HG02759 (cell line): Measurements from ENCODE around the gene CEP85L.

Experiments used
- ATAC-seq: cut with Tn5 transposase; IDR thresholded peaks from one replicate; pipeline ENCODE4 v1.9.1; 2021; ENCODE audit warnings: mild to moderate bottlenecking, moderate library complexity; ENCODE audit not compliant: unreplicated experiment

CEP85L gene

DNA sequence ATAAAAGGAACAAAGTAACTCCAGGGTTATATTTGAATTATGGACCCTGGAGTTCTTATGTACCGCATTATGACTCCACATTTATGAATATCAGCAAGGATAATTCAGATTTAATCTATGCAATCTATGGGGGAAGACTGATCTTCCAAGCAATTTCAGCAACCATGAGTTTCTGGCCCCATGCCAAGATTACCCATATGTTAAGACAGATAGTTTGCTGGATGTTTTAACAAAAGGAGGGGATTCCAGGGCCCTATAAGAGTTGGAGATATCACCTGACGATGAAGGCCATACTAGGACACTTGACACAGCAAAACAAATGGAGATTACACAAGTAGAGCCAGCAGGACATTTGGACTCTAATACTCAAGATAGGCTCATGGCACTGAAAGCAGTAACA lies 149.2 kb downstream of the CEP85L start:
- no peak for ATAC-seq

DNA sequence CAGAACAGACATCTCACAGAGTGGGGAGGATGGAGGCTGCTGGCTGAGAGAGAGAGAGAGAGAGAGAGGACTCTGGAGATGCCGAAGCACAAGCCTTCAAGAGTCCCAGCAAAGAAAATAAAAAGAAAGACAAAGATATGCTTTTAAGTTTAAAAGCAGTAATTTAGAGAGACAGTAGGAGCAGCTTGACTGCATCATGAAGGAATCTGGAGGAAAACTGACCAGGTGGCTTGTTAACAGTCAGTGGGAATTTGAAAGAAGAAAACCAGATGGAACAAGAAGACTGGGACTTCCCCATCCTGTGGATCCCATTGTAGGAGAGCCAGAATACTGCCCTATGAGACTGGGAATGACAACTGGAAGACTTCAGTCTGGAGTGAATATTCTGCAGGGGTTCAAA lies 149.6 kb downstream of the CEP85L start:
- no peak for ATAC-seq

DNA sequence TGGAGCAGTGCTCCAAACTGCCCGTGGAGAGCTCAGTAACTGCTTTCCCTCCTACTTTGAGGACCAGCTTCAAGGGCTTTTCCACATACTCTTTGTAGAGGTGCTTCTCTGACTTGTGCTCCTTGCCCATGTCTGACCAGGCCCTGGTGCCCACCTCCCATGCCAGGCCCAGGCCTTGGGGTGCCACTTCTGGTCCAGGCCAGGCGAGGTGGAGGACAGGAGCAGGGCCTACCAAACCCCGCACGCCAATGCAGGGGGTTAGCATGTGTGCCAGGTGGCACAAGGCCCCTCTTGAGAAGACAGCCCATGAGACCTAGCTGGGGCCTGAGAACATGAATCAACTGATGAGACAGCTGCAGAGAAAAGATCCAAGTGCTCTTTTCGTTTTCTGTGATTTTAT lies 150.3 kb downstream of the CEP85L start:
- no peak for ATAC-seq

DNA sequence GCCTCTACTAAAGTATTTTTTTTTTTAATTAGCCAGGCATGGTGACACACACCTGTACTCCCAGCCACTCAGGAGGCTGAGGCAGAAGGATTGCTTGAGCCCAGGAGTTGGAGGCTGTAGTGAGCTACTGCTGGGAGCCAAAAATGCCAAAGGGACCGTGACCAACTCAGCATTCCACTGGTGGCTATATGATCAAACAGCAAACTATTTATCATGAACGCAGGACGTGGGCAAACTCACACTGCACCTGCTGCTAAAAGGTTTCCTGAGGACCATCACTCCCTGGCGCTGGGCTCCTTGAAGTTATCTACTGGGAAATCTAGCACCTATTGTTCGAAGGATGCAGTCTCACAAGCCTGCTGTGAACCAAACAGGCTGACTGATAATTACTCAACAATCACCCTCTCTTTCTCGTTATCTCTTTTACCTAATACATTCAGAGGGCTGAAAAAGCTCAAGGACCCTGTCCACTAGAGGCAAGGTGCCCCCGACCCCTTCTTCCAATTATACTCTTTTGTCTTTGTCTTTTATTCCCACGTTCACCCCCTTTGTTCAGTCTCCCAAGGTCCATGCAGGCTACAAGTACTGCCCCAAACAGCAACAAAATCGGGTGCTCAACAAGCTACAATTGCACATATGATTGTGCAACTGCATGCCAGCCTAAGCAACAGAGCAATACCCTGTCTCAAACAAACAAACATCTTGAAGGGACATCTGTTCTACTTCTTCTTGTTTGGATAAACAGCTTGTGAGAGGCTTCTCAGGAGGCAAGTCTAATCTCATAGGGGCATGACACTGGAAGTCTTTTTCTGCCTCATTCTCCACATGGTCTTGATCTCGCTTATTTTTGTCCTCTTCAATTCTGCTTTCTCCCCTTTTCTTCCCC lies 151.0 kb downstream of the CEP85L start:
- no peak for ATAC-seq

DNA sequence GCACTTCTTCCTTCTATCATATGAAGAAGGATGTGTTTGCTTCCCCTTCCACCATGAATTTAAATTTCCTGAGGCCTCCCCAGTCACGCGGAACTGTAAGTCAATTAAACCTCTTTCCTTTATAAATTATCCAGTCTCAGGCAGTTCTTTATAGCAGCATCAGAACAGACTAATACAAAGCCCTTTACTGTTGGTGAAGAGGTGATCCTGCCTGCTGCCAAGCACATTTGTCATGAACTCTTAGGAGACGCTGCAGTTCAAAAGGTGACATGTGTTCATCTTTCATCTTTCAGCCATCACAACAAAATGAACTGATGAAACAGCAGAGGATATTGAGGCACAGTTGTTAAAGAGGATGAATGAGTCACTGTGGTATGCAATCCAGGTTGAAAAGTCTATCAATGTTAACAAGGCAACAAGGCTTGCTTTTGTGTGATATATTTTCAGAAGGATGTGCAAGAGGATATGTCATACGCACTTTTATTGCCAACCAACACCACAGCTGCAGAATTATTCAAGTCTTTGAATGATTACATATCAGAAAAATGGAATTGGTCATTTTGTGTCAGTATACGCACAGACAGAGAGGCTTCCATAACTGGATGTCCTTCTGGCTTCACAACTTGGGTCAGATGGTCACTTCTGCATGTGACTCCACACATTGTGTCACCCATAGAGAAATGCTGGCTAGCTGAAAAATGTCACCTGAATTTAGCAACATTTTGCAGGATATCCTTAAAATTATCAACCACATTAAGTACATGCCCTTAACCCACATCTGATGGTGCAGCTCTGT lies 155.7 kb downstream of the CEP85L start:
- ATAC-seq: no peak

DNA sequence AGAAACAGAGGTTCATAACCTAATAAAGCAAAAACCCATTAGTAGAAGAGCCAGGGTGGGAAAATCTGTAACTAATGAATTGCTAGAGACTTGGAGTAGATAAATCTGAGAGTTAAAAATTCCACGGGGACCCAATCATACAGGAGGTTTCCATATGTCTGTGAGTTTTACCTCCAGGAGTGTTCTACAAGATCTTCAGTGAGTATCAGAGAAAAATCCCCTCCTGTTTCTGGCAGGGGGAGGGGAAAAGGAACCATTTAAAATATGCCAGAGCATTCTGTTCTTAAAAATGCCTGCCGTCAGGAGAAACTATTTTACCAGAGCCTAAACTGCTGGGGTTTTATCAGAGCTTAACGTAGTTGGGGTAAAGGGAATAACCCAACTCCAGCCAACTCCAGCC lies 157.3 kb downstream of the CEP85L start:
- no peak for ATAC-seq

DNA sequence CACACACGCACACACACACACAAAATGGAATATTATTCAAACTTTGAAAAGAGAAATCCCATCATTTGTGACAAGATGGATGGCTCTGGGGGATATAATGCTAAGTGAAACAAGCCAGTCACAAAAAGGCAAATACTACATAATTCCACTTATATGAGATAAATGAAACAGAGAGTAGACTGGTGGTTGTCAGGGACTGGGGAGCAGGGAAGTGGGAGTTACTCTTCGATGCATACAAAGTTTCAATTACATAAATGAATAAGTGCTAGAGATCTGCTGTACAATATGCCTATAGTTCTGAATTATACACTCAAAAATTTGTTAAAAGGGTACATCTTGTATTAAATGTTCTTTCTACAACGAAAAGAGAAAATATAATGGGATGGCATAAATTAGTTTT lies 161.4 kb downstream of the CEP85L start:
- ATAC-seq: no peak

DNA sequence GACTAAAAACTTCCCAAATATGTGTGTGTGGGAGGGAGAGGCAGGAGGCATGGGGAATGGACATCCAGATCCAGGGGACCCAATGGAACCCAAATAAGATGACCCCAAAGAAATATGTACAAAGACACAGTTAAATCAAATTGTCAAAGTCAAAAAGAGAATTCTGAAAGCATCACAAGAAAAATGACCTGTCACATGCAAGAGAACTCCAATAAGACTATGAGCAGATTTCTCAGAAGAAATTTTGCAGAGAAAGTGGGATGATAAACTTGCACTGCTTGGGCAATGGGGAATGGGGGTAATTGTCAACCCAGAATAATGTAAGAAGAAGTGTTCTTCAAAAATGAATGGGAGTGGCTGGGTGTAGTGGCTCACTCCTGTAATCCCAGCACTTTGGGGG lies 162.8 kb downstream of the CEP85L start:
- no peak for ATAC-seq

DNA sequence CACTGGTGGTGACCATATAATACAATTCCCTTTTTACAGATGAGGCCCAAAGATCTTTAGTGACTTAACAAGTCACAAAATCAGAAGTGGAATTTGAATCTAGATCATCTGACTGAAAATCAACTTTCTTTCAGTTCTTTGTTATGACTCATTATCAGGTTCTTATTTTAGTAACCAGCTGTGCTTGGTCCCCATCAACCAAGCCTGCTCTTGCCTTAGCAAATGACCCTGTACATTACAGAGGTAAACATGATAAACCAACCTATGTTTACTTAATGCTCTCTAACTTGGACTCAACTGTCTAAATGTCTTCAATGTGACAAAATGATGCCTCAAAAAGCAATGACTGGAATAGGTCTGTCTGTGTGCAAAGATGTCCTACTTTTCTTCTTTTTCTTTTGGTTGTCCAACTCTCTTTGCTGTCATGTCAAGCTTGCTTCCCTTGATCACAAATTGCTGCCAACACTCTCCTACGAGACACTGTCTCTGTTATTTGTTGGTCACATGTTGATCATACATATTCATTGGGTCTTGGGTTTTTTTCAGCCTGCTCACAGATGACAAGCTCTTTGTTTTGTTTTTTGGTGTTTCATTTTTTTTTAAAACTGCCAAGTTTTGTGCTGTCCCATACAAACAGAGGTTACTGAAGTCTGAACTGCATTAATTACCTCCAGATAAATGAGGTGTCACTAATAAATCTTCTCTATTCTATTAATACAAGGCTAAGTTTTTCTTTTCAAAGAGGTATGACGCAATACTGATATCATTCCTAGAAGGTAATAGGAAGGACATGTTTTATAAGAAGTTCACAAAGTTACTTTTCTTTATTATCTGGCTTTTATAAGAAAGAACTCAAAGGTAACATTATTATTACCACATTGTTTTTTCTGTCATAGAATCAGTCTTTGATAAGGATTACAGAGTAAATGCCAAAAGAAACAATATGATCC lies 165.5 kb downstream of the CEP85L start:
- peak; percentile 96 for ATAC-seq

DNA sequence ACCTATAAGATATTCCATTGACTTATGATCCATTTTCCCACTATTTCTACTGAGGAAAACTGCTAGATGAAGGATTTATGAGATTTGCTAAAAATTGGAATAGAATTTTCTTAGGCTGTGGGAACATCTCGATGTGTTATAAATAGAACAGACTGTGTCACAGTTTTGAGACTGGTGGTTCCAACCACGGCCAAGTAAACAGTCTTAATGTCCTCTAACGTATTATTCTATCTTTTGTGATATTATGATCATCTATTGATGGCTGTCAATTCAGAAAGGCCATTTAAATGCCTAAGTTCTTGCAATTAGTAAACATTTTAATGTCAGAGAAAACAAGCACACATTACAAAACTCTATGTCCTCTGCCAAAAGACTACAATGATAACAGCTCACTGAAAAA lies 174.8 kb downstream of the CEP85L start:
- no peak for ATAC-seq

DNA sequence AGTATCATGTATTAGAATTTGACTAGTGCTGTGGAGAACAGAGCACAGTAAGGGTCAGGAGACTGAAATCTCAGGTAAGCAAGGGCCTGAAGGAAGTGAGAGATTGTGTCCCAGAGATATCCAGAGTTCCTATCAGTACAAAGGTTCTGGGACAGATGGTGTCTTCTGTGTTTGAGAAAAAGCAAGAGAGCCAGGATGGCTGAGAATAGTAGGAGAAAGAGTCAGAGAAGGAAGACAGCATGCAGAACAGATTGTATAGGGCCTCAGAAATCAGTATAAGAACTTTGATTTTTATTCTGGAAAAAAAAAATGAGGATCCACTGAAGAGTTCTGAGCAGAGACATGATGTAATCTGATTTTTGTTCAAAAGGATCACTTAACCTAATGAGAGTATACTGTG lies 178.1 kb downstream of the CEP85L start:
- no peak for ATAC-seq

DNA sequence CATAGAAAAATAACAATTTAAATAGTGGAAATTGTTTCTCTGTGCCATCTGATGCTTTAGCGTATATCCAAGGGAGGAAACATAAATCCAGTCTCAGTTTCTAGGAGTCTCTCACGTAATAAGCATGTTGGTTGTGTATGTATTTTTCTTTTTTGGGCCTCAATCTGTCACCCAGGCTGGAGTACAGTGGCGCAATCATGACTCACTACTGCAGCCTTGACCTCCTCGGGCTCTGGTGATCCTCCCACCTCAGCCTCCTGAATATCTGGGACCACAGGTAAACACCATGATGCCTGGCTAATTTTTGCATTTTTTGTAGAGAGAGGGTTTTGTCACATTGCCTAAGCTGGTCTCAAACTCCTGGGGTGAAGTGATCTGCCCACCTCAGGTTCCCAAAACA lies 181.9 kb downstream of the CEP85L start:
- ATAC-seq: no peak

DNA sequence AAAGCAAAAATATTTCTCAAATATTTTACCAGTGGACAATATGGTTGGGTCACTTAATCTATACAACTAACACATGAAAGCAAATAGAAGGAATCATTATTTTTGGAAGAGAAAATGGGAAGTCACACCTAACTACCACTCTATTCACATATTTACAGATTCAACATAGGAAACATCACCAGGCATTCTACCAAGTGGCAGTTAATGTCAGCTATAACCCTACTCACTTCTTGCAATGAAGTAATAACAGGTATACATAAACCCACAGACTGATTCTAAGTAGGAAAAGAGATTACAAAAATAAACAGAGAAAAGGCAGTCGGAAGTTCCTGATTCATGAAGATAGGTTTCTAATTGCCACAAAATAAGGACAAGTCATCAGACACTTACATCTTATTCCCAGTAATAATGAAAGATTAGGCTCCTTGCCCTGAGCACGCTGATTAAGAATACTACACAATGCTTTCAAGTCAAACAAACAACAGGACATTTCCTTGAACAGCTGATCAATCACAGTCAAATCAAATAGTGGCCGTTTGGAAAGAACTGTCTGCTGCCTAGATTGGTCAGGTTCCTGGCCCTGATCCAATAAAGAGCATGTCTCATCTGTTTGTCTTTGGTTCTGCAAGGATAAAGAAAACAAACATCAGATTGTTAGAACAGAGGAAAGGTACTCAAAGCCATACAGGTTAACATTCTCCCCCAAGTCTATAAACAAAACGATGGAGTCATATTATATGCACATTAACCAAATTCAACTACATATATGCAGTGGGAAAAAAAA lies 182.5 kb downstream of the CEP85L start:
- no peak for ATAC-seq

DNA sequence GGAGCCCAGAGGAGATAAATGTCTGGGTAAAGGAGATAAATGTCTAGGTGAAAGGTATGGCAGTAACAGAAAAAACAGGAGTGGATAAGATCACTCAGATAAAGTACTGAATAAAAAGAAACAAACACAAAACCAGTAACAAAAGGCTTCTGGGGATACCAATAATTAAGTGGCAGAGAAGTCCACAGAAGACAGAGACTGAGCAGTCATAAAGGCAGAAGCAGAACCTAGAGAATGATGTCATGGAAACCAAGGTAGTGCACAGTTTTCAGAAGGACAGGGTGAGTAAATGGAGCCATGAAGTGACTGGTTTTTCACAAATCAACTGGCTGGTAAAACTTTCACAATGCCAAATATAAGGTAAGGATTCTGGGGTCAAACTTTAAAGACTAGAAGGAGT lies 184.2 kb downstream of the CEP85L start:
- peak; percentile 66 for ATAC-seq

DNA sequence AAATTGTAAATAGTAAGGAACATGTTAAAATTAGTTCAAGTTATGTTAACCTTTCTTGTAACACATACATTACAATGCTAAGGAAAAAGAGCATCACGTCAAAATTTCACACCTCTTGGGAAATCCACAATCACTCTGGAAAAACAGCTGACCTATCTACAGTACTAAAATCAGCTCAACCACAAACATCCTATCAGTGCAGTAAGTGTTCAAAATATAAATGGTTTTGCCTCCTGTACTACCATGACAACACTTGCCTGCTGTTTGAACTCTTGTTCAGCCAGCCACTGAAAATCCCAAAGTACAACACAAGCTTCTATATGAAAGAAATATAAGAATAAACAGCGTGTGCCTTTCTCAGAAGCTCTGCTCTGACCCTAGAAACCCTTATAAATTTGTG lies 186.8 kb downstream of the CEP85L start:
- ATAC-seq: no peak

DNA sequence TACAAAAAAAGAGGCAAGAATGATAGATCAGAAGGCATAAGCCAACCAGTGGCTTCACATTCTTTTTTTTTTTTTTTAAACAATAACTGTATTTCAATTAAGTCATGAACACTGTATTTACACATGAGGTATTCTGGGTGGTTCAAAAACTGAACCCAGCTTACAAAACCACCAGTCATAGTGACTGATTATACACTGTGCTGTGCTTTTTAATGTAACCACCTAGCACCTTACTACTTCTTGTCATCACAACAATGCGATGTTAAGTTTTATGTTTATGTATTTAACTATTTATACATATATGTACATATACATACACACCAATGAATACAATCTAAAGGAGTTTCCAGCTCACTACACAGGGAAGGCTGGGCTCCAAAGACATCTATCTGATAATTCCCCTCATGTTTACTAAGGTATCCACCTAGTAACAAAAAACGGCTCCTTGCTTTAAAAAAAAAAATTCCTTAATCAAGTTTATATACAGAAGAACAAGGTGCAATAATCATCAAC lies 190.4 kb downstream of the CEP85L start:
- ATAC-seq: no peak

DNA sequence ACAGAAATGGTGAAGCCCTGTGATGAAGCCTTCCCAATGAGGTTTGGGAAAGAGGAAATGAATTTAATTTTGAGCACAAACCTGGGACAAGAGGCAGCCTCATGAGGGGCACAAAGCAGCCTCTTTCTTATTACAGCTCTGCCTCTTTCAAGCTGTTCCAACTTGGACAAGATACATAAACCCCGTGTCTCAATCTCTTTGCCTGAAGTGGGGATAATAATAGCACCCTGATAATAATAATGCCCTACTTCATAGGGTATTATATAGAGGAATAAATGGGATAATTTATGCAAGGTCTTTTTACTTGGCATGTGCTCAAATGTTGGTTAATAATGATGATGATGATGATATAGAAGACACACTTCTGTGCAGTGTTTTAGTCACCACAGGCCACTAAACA lies 194.4 kb downstream of the CEP85L start:
- no peak for ATAC-seq

DNA sequence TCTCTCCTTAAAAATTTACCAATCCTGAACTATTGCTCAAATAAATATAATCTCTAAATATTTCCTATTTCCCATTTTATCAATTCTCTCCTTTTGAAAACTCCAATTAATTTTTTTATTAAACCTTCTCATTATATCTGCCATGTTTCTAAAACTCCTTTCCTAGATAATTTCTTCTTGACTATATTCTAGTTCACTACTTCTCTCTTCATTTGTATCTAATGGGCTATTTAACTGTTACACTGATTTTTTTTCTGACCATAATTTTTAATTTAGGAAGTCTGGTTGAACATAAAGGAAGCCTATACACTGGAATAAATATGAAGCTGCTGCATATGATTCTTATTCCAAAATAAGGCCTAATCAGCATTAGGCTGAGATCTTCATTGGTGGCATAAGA lies 199.6 kb downstream of the CEP85L start:
- no peak for ATAC-seq

DNA sequence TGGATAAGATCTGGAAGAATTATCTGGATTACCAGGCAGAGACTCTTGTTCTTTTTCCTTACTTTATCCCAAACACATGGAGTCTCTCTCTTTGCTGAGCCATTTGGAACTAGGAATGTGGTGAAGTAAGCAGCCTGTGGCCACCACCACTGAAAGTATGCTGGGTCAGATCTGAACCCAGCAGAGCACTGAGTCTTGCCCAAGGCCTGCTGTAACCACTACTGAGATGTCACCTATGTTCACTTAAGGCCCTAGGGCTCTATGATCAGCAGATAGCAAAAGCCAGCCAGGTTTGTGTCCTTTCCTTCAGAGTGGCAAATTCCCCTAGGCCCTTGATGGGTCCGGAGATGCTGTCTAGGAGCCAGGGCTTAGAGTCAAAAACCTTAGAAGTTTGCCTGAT lies 206.6 kb downstream of the CEP85L start:
- no peak for ATAC-seq

DNA sequence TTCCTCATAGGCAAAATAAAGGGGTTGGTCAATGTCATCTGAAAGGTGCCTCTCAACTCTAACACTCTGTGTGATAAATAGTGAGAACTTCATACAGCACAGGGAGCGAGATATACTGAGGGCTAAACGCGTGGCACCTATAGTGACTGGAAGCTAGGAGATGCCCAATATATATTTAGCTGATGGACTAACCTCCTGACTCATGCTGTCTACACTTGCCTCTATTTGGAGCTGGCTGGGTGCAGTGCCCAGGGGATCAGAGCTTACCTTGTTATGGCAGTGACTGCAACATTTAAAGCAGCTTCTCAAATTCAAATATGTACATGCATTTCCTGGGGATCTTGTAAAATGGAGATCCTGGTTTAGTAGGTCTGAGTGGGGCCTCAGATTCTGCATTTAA lies 214.9 kb downstream of the CEP85L start:
- ATAC-seq: no peak
